Spleen (tissue), 7 donors: ENCODE results near the gene EPHA4.

ENCODE experiments used
- POLR2A ChIP-seq, 3 donors: fragments of 450-650 bp; IDR thresholded peaks; one replicate each; pipeline ENCODE4 v1.5.1; 2017; ENCODE audit warnings: antibody characterized with exemption in 3 of 3, mild to moderate bottlenecking in 1 of 3
- POLR2AphosphoS5 ChIP-seq, 3 donors: sonication (generic); formaldehyde crosslinking; IDR thresholded peaks; one replicate each; pipeline ENCODE4 v1.5.1; 2017; ENCODE audit warnings: antibody characterized with exemption in 3 of 3
- TF ChIP-seq, protein P1 (sequence below), 11 experiments: fragments of 200-600 bp in 7 of 11; fragments of 450-650 bp in 4 of 11; sonication (generic) in 4 of 11; IDR thresholded peaks in 8 of 11; conservative IDR thresholded peaks in 3 of 11; 1 replicate in 7 of 11; 2 replicates in 4 of 11; pipeline versions ENCODE4 v1.4.0 to v1.8.0; 2016 to 2021; ENCODE audit warnings: antibody characterized with exemption in 11 of 11, inconsistent platforms in 4 of 11, mild to moderate bottlenecking in 1 of 11
- donor health status: DM: no; HTN: no; CAD: no; lungs with moderate emphysema.
- donor health status: DM: no; HTN: no; CAD: no.
- donor health status: DM: no; HTN: no; CAD: no.

DNA sequence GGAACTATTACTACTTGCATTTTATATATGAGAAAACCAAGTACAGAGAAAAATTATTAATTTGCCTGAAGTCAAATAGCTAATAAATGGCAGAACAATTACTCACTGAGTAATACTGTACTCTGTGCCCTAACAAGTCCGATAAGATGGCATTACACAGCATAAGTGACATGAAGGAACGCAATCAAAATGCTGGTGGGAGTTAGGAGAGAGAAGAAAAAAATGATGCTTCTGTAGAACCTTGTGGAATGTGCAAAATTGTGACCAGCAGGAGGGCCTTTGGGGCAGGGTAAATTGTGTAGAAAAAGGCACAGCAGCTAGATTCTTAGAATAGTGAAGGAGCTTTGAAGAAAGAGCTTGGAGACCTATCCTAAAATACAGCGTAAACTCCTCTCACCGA is 32.9 kb downstream of the EPHA4 start:
- TF ChIP-seq, protein P1, sequence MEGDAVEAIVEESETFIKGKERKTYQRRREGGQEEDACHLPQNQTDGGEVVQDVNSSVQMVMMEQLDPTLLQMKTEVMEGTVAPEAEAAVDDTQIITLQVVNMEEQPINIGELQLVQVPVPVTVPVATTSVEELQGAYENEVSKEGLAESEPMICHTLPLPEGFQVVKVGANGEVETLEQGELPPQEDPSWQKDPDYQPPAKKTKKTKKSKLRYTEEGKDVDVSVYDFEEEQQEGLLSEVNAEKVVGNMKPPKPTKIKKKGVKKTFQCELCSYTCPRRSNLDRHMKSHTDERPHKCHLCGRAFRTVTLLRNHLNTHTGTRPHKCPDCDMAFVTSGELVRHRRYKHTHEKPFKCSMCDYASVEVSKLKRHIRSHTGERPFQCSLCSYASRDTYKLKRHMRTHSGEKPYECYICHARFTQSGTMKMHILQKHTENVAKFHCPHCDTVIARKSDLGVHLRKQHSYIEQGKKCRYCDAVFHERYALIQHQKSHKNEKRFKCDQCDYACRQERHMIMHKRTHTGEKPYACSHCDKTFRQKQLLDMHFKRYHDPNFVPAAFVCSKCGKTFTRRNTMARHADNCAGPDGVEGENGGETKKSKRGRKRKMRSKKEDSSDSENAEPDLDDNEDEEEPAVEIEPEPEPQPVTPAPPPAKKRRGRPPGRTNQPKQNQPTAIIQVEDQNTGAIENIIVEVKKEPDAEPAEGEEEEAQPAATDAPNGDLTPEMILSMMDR (IDR thresholded peaks at IDR 0.05 in 8 of 11, conservative IDR thresholded peaks at IDR 0.05 in 3 of 11), result no peak
- no peak for TF ChIP-seq POLR2A (IDR thresholded peaks at IDR 0.05)
- TF ChIP-seq POLR2AphosphoS5 (IDR thresholded peaks at IDR 0.05), result no peak
